Pericardium fibroblast (primary cell): Measurements from ENCODE around the gene MAP2K1. TPM values are rescaled to one million over a fixed set of nuclear protein-coding genes. Genes with fewer than 3 reads are reported as not detected.

ENCODE experiments used
- total RNA-seq: library from RNA; depleted of rRNA; stranded (reverse); fragments of >200 nt; gene quantifications from 2 replicates; pipeline ENCODE4 v1.2.3, GENCODE V29; 2015

Gene MAP2K1
- total RNA-seq: 21.0 and 37.6 TPM in 2 replicates

GRCh38 chr15:66386204-66387123 is at the start of gene MAP2K1:
Gene MAP2K1, plus strand, starts transcription at chr15:66386912. Its CDS starts 436 bp downstream, at chr15:66387348.

GRCh38 chr15:66356359-66357236 is 30.1 kb upstream of the MAP2K1 start, which contains the start of gene TIPIN:
Gene TIPIN, minus strand, starts transcription at chr15:66356685. Its CDS starts 3,738 bp downstream, at chr15:66352947.

GRCh38 chr15:66497502-66498455 is 111.1 kb downstream of the MAP2K1 start, which contains the start of gene SNAPC5:
Gene SNAPC5, minus strand, starts transcription at chr15:66497762. Its CDS starts 31 bp downstream, at chr15:66497731.

GRCh38 chr15:66504563-66505429 is 118.1 kb downstream of the MAP2K1 start, which contains the start of the genes RPL4 and ZWILCH:
Gene RPL4, minus strand, starts transcription at chr15:66504855. Its CDS starts 65 bp downstream, at chr15:66504790.
Gene ZWILCH, plus strand, starts transcription at chr15:66505326. Its CDS starts 13 bp downstream, at chr15:66505339.

Other genes starting within 250 kb of the MAP2K1 start
- gene MEGF11, start 133.2 kb upstream of the MAP2K1 start, total RNA-seq: not detected in 2 replicates
- 22.5 TPM in 2 replicates for gene DIS3L, start 93.3 kb upstream of the MAP2K1 start, total RNA-seq
- gene TIPIN, start 30.2 kb upstream of the MAP2K1 start, total RNA-seq: 6.3 and 12.3 TPM in 2 replicates
- 8.3 and 9.2 TPM in 2 replicates for gene SNAPC5, start 110.8 kb downstream of the MAP2K1 start, total RNA-seq
- 4,701 and 7,351 TPM in 2 replicates for gene RPL4, start 117.9 kb downstream of the MAP2K1 start, total RNA-seq
- gene ZWILCH, start 118.4 kb downstream of the MAP2K1 start, total RNA-seq: 4.1 and 6.9 TPM in 2 replicates
- 0.23 TPM in 1 of 2 replicates, not detected in the other for gene LCTL, start 179.1 kb downstream of the MAP2K1 start, total RNA-seq